WTC11 (cell line): ENCODE measurements around the gene KRT5.

ENCODE experiments used
- CBFB ChIP-seq: sonication (generic); formaldehyde crosslinking; IDR thresholded peaks from 2 replicates; pipeline ENCODE4 v1.8.1; 2022; ENCODE audit warnings: mild to moderate bottlenecking, low read depth, missing genetic modification reagents
- CREB1 ChIP-seq: sonication (generic); formaldehyde crosslinking; IDR thresholded peaks from 2 replicates; pipeline ENCODE4 v1.8.0; 2023; ENCODE audit warnings: mild to moderate bottlenecking, missing genetic modification reagents
- CTCF ChIP-seq: fragments of 200-600 bp; IDR thresholded peaks from 2 replicates; pipeline ENCODE4 v1.8.0; 2022; ENCODE audit warnings: antibody characterized with exemption
- ELF4 ChIP-seq: sonication (generic); formaldehyde crosslinking; IDR thresholded peaks from 2 replicates; pipeline ENCODE4 v1.8.1; 2022; ENCODE audit warnings: low read depth, mild to moderate bottlenecking, moderate library complexity, missing genetic modification reagents
- JAZF1 ChIP-seq: fragments of 250-450 bp; sonication (Bioruptor Pico); IDR thresholded peaks from 2 replicates; pipeline ENCODE4 v1.9.0; 2021; ENCODE audit warnings: moderate library complexity, mild to moderate bottlenecking, inconsistent platforms
- MAX ChIP-seq: sonication (generic); formaldehyde crosslinking; IDR thresholded peaks from 2 replicates; pipeline ENCODE4 v1.8.0; 2022; ENCODE audit warnings: mild to moderate bottlenecking, missing genetic modification reagents
- SMAD3 ChIP-seq: sonication (generic); formaldehyde crosslinking; IDR thresholded peaks from 2 replicates; pipeline ENCODE4 v1.8.0; 2022; ENCODE audit warnings: missing genetic modification reagents, mild to moderate bottlenecking, borderline replicate concordance
- ZBTB21 ChIP-seq: sonication (generic); formaldehyde crosslinking; IDR thresholded peaks from 2 replicates; pipeline ENCODE4 v1.8.1; 2023; ENCODE audit warnings: mild to moderate bottlenecking, missing genetic modification reagents, borderline replicate concordance
- ZNF219 ChIP-seq: sonication (generic); formaldehyde crosslinking; IDR thresholded peaks from 2 replicates; pipeline ENCODE4 v1.8.0; 2023; ENCODE audit warnings: missing genetic modification reagents, mild to moderate bottlenecking, borderline replicate concordance
- TF ChIP-seq, protein P1 (sequence below): fragments of 250-450 bp; sonication (Bioruptor Pico); IDR thresholded peaks from 2 replicates; pipeline ENCODE4 v1.9.0; 2021; ENCODE audit warnings: mild to moderate bottlenecking, borderline replicate concordance
- TF ChIP-seq, protein P2 (sequence below): fragments of 250-450 bp; sonication (Bioruptor Pico); IDR thresholded peaks from 2 replicates; pipeline ENCODE4 v1.9.0; 2021; ENCODE audit warnings: mild to moderate bottlenecking
- TF ChIP-seq, protein P3 (sequence below): sonication (generic); formaldehyde crosslinking; conservative IDR thresholded peaks from 2 replicates; pipeline ENCODE4 v1.8.1; 2022; ENCODE audit warnings: mild to moderate bottlenecking, missing genetic modification reagents

DNA sequence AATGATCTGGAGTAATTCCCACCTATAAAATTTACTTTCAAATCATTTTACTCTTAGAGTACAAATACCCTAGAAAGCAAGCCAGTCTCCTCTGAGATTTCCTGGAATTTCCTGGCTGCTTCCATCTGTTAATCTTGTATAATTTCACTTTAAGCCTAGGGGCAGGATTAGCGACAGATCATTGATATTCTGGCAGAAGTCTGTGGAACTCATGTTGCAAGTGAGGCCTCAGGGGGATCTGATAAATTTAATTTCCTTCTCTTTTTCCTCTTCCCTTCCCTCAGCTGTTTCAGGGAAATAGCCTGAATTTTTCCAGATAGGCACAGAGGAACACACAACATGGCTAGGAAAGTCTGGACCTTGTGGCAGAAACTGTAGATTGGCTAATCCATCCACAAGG lies 21.2 kb downstream of the KRT5 start:
- TF ChIP-seq CTCF (no peak), JAZF1 (CRISPR knock-in tag) (no peak), CBFB (no peak), CREB1 (no peak), ELF4 (no peak), ZBTB21 (CRISPR knock-in tag) (no peak), SMAD3 (CRISPR knock-in tag) (no peak), MAX (CRISPR knock-in tag) (no peak), ZNF219 (CRISPR knock-in tag) (no peak)
- TF ChIP-seq, protein P1, sequence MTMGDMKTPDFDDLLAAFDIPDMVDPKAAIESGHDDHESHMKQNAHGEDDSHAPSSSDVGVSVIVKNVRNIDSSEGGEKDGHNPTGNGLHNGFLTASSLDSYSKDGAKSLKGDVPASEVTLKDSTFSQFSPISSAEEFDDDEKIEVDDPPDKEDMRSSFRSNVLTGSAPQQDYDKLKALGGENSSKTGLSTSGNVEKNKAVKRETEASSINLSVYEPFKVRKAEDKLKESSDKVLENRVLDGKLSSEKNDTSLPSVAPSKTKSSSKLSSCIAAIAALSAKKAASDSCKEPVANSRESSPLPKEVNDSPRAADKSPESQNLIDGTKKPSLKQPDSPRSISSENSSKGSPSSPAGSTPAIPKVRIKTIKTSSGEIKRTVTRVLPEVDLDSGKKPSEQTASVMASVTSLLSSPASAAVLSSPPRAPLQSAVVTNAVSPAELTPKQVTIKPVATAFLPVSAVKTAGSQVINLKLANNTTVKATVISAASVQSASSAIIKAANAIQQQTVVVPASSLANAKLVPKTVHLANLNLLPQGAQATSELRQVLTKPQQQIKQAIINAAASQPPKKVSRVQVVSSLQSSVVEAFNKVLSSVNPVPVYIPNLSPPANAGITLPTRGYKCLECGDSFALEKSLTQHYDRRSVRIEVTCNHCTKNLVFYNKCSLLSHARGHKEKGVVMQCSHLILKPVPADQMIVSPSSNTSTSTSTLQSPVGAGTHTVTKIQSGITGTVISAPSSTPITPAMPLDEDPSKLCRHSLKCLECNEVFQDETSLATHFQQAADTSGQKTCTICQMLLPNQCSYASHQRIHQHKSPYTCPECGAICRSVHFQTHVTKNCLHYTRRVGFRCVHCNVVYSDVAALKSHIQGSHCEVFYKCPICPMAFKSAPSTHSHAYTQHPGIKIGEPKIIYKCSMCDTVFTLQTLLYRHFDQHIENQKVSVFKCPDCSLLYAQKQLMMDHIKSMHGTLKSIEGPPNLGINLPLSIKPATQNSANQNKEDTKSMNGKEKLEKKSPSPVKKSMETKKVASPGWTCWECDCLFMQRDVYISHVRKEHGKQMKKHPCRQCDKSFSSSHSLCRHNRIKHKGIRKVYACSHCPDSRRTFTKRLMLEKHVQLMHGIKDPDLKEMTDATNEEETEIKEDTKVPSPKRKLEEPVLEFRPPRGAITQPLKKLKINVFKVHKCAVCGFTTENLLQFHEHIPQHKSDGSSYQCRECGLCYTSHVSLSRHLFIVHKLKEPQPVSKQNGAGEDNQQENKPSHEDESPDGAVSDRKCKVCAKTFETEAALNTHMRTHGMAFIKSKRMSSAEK (CRISPR knock-in tag), result no peak
- TF ChIP-seq, protein P2, sequence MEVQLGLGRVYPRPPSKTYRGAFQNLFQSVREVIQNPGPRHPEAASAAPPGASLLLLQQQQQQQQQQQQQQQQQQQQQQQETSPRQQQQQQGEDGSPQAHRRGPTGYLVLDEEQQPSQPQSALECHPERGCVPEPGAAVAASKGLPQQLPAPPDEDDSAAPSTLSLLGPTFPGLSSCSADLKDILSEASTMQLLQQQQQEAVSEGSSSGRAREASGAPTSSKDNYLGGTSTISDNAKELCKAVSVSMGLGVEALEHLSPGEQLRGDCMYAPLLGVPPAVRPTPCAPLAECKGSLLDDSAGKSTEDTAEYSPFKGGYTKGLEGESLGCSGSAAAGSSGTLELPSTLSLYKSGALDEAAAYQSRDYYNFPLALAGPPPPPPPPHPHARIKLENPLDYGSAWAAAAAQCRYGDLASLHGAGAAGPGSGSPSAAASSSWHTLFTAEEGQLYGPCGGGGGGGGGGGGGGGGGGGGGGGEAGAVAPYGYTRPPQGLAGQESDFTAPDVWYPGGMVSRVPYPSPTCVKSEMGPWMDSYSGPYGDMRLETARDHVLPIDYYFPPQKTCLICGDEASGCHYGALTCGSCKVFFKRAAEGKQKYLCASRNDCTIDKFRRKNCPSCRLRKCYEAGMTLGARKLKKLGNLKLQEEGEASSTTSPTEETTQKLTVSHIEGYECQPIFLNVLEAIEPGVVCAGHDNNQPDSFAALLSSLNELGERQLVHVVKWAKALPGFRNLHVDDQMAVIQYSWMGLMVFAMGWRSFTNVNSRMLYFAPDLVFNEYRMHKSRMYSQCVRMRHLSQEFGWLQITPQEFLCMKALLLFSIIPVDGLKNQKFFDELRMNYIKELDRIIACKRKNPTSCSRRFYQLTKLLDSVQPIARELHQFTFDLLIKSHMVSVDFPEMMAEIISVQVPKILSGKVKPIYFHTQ (CRISPR knock-in tag), result no peak
- TF ChIP-seq, protein P3, sequence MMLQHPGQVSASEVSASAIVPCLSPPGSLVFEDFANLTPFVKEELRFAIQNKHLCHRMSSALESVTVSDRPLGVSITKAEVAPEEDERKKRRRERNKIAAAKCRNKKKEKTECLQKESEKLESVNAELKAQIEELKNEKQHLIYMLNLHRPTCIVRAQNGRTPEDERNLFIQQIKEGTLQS (CRISPR knock-in tag), result no peak
